GM19397 (cell line): ENCODE data around the gene LYRM2.

Experiments
- ATAC-seq: cut with Tn5 transposase; IDR thresholded peaks from one replicate; pipeline ENCODE4 v1.9.1; 2021; ENCODE audit warnings: mild to moderate bottlenecking, moderate library complexity; ENCODE audit not compliant: unreplicated experiment

LYRM2 gene

GRCh38 chr6:89596484-89596883, 42.1 kb downstream of the LYRM2 start:
- ATAC-seq: no peak

GRCh38 chr6:89596056-89596455, 42.5 kb downstream of the LYRM2 start:
- ATAC-seq: peak; percentile 72

DNA sequence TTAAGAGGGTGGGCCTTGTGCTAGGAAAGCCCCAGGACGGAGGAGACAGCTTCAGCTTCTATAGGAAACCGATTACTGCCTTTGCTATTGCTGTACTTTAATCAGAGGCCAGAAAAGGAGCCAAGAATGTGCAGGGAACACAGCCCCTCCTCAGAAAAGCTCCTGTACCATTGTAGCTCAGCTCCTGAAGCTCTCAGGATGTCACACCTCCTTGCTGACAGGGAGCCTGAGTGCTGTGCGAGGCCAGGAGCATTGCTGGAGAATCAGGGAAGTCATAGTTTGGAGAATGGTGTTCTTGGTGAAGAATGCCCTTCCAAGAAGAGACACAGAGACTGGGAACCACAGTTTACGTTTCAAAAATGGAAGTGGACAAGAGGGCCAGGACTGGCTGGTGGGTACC, 46.8 kb downstream of the LYRM2 start:
- no peak for ATAC-seq

DNA sequence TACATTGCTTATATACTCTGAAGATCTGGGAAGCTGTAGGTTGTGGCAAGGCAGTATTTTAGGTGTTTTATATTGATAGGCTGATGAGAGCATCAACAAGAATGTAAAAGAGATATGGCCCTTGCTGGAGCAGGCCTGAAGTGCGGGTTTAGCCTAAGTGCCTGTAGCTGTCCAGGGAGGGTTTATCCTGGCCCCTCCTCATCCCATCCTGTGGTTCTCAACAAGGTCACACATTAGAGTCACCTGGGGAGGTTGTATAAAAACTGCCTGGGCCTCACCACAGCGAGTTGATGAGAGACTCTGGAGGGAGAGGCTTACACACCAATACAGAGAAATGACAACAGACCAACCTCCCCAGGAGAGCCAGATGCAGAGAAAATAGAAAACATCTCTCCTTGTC, 48.4 kb downstream of the LYRM2 start:
- no peak for ATAC-seq

DNA sequence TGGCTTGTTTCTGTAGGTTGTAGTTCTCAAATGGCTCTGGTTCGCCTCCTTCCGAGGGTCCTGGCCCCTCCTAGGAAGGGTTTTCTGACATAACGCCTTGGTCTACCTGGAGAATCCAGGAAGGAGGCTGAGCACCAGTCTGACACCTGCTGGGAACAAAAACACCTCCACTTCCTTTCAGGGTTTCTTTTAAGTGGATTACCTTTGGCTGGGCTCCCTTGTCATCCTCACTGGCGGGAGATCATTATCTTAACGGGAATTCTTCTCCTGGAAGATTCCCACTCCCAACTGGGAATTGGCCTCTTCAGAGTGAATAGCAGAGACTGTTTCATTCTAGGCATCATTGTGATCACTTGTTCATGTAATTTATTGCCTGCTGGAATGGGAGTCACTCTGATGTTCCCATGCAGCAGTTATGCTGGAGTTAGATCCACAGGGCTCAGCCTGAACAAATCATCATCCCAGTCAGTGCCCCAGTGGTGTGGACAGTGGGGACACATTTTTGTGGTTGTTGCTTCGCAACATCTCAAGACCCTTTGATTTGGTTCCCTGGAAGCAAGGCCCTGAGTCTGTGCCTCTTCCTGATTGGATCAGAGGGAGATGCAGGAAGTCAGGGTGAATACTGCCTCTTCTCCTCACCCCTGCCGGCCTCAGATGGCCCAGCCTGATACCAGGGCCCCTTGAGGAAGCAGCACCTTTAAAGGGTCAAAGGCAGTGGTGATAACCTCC, 49.1 kb downstream of the LYRM2 start:
- ATAC-seq: no peak

DNA sequence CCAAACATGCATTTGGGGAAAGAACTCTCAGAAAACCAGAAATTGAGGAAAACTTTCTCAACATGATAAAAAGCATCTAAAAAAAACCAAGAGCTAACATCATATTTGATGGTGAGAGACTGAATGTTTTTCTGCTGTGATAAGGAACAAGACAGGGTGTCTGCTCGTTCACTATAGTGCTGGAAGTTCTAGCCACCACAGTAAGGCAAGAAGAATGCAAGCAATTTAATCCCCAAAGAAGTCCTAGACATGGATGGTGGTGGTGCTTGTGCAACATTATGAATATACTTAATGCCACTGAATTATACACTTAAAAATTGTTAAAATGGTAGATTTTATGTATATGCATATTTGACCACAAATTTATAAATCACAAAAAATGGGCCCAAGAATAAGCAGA, 53.4 kb downstream of the LYRM2 start:
- no peak for ATAC-seq

DNA sequence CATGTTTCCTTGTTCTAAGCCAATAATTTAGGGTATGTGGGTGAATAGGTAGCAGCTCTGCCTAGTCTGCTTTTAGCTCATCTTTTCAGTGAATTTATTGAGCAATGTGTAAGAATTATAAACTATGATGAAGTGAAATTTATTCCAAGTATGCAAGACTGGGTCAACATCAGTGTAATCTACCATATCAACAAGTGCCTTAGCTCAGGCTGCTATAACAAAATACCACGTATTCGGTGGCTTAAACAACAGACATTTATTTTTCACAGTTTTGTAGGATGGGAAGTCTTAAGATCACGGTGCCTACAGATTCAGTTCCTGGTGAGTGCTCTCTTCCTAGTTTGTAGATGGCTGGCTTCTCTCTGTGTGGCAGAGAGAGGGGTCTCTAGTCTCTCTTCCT, 54.0 kb downstream of the LYRM2 start:
- ATAC-seq: no peak

GRCh38 chr6:89583559-89583958, 55.0 kb downstream of the LYRM2 start:
- no peak for ATAC-seq

DNA sequence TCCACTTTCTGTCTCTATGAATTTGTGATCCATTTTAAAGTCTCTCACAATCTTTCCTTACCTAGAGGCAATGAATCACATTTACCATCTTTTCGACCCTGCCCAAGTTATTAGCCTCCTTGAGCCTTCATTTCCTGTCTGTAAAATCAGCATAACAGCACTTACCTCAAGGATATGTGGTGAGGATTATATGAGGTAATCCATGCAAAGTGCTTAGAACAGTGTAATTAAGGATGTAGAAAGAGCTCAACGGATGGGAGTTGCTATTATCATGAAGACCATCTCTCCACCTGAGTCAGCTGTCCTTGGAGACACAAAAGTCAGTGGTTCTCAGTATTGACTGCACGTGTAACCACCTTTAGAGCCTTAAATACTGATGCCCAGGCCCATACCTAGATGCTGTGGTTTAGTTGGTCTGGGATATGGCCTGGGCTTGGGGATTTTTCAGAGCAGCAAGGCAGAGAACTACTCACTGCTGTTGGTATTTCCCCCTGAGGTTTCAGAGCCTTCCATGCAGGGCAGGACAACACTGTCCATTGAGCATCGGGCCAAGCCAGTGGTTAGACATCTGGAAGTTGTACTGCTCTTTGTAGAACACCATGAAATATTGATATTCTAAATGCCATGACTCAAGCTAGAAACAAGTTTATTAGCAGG, 55.8 kb downstream of the LYRM2 start:
- ATAC-seq: no peak

GRCh38 chr6:89581689-89582088, 56.9 kb downstream of the LYRM2 start:
- ATAC-seq: no peak

DNA sequence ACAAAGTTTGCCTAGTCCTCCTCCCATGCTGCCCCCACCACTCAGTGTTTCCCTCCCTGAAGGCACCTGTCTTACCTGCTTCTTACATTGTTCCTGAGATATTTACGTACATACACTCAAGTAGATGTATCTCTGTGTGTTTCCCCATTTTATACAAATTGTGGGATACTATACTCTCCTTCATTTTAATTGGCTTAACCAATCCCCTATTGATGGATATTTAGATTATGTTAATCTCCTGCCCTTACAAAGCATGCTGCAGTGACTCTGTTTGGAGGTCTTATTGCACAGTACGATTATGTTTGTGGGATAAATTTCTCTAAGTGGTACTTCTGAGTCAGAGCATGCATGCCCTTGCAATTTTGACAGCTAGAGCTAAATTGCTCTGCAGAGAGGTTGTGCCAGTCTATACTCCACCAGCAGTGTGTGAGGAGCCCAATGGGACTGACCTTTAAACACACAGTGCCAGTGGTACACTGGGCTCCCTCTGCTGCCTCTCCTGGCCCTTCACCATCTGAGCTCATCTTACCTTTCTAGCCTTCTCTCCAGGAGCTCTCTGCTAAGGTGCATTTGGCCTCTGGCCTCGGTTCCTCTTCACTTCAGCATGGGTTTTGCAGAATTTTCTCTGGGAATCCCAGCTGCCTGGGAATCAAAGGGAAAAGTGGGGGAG, 57.4 kb downstream of the LYRM2 start:
- ATAC-seq: no peak

GRCh38 chr6:89575562-89575960, 63.0 kb downstream of the LYRM2 start:
- no peak for ATAC-seq

DNA sequence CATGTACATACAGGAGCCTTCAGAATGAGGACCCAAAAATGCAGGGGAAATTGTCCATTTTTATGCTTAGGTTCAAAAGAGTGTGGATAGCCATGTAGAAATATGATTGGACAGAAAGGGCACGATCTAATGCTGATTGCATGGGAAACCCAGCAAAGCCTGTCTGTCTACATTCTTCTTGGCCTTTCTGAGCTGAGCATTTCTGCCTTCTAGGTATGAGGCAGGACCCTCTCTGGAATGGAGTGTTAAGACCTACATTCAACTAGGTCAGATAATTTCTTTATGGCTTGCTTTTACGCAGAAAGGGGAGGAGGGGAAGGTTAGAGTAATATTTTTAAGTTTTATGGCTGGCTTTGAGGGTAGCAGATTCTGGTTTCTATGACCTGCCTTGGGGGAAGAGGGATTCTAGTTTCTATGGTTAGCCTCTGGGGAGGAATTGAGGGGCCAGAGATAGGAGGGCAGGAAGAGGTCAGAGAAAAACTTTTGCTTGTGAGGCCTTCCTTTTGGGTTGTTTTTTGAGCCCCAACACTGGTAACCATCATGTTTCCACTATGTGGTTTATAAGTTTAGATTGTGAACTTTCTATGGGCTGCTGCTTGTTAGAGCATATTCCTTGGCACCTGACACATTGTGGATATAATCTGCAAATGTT, 63.5 kb downstream of the LYRM2 start:
- ATAC-seq: no peak

- ATAC-seq: no peak
Measured at GRCh38 chr6:89567630-89568390, 70.7 kb downstream of the LYRM2 start.

DNA sequence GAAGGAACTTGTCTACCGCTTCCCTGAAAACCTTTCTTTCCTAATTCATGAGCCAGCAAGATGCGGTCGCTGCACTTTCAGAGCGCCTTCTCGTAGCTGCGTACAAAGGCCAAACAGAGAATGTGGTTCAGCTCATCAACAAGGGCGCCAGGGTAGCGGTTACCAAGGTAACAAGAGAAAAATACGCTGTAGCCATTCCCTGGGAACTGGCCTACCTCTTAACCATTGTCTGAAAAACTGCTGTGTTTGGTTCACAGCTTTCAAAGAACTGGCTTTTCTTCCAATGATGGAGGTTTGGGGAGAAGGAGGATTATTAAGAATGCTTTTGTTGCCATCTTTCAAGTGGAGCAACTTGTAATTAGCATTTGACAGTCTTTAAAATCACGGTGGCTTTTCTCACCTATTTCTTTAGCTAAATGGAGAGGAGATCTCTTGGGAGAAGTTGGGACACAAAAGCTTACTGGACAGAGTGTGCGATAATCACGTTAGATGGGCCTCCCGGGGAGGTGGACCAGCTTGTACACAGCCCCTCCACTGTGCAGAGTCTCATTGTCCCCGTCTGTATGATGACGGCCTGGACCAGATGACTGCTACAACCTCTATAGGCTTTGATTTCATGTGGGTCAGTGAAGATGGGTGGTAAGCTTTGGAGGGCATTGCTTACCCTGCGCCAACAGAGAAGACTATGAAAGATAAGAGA, 71.5 kb downstream of the LYRM2 start:
- ATAC-seq: no peak

GRCh38 chr6:89566008-89566800, 72.3 kb downstream of the LYRM2 start:
- ATAC-seq: no peak

DNA sequence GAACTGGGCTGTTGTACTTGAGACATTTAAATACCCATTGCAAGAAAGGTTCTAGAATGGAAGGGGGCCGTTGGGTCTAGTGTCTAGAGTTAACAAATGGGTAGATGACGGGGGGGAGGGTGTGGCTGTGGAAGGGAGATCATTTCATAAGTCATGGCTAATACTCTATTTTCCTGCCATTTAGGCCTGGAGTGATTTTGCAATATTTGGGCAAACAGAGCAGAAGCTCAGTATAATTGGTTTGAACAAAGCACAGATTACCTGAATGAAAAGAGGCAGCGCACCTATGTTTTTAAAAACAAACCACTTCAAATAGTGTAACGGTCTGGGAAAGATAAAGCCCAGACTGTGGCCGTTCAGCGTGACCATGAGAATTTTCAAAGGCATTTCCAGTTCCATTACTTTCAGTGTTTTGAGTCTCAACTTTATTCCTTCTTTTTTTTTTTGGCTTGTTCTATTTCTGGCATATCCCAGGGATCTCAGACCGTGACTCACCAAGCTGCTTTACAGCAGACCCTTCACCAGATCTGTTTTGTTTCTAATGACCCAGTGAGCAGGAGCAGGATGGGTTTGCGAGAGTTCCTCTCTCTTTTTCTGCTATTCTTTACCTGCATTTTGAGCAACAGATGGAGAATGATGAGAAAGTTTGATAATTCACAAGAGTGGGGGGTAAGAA, 73.7 kb downstream of the LYRM2 start:
- no peak for ATAC-seq

DNA sequence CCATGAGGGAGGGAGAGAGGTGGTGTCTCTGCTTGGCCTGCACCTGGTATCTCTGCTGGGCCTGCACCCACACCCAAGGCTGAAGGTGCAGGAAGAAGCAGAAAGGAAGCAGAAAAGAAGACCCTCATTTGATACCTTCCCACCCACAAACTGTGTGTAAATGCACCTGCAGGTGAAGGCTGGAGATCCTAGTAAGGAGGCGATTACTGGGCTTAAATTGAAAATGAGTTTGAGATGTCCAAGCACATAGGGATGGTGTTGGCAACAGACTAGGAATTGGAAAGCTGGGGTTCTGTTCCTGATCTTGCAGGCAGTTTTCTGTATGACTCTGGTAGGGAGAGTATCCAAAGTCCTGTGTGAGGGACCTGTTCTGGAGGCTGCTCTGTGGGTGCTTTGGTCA, 74.7 kb downstream of the LYRM2 start:
- ATAC-seq: no peak
